RPMI8226 (cell line): ENCODE results near the gene TSHZ1.

Experiments used
- DNase-seq: peaks from one replicate; pipeline ENCODE4 v3.0.0-alpha.2; 2015

Gene TSHZ1

GRCh38 chr18:75223687-75224347 lies 13.2 kb downstream of the TSHZ1 start:
- no peak for DNase-seq

DNA sequence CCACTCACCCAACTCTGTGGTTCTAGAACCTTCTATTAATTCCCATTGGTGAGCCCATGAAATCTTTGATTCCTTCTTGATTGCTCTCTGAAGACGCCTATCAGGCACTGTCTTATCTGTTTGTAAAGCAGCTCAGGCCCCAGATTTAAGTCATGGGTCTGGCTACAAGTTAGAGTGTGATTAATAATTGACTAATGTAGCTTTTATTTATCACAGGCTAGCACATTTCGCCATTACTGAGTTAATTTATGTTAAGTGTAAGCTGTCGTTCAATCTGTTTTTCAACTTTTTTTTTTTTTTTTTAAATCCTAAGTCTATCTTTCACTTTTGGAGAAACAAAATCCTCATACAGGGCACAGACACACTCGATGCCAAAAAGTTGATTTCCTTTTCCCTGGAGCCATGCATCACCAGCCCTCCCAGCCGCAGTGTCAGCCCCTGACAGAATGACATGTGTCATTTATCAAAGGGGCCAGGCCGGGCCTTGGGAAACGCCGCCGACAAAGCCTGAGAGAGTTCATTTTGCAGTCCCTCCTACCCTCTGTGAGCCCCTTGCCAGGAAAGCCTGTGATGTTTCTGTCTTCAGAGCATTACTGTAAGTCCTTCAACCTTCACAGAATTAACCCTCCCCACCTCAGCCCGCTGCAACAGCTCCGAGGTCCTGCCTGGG lies 15.8 kb downstream of the TSHZ1 start:
- DNase-seq: no peak

DNA sequence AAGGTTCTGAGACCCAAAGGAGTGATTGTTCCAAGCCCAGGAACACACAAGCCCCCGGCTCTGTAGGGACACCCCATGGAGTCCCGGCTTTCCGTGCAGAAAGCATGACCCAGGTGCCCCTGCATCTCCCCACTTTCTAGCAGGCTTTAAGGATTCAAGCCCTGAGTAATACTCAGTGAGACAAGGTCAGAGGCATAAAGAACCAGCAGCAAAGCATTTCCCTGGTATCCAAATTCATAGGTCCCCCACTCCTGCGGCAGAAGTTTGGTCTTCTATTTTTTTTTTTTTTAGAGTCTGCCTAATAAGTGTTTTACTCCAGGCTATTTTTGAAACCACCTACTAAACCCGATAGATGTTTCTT lies 16.3 kb downstream of the TSHZ1 start:
- no peak for DNase-seq

GRCh38 chr18:75227535-75228296 lies 17.1 kb downstream of the TSHZ1 start:
- DNase-seq: no peak

GRCh38 chr18:75228967-75229366 lies 18.4 kb downstream of the TSHZ1 start:
- no peak for DNase-seq

GRCh38 chr18:75229437-75229836 lies 18.8 kb downstream of the TSHZ1 start:
- no peak for DNase-seq

- no peak for DNase-seq
Measured at GRCh38 chr18:75230163-75231052, 19.8 kb downstream of the TSHZ1 start.

DNA sequence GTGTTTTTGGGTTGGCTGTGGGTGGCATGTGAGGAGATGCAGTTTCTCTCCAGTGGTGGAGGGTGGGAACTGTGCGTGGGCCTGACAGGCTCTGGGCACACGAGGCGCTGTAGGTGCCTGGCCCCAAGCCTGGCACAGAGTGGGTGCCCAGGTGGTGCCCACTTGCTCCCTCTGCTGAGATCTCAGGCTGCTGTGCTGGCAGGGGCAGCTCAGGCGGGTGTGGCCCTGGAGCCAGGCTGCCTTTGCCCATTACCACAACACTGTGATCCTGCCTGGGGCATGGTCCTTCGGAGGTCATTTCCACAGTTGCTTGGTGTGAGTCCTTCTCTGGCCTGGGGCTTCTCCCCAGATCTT lies 20.4 kb downstream of the TSHZ1 start:
- DNase-seq: peak; percentile 22

GRCh38 chr18:75234901-75235300 lies 24.3 kb downstream of the TSHZ1 start:
- DNase-seq: no peak

DNA sequence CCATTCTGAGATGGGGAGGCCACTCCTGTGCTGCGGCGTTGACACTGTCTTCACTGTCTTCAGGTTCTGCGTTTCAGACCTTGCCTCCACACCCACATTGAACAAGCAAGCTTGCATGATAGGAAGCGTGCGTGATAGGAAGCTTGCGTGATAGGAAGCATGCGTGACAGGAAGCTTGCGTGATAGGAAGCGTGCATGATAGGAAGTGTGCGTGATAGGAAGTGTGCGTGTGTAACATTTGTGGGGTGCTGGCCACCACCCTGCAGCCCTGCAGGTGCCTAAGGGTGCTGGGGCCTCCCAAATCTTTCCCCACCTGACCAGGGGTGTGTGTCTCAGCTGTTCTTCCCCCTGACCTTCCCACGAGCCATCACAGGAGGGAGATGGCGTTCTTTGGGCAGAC lies 25.3 kb downstream of the TSHZ1 start:
- no peak for DNase-seq

GRCh38 chr18:75238100-75238499 lies 27.5 kb downstream of the TSHZ1 start:
- no peak for DNase-seq

GRCh38 chr18:75238786-75239185 lies 28.2 kb downstream of the TSHZ1 start:
- no peak for DNase-seq

DNA sequence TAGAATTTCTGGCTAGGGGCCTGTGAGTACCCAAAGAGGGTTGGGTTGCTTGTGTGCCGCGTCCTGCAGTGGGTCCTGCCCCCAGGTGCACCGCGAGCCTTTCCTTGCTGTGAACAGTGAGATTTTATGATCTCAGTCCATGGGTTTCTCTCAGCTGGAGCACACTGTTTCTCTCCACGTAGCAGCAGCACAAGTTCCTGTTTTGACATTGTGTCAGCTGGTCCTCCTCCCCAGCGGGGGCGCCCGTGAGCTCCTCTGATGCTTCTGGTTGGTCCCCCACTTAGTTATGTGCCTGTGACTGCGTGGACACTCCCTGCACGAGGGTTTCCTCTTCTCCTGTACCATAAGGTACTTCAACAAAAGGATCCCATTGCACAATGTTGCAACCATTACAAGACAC lies 29.8 kb downstream of the TSHZ1 start:
- DNase-seq: no peak

DNA sequence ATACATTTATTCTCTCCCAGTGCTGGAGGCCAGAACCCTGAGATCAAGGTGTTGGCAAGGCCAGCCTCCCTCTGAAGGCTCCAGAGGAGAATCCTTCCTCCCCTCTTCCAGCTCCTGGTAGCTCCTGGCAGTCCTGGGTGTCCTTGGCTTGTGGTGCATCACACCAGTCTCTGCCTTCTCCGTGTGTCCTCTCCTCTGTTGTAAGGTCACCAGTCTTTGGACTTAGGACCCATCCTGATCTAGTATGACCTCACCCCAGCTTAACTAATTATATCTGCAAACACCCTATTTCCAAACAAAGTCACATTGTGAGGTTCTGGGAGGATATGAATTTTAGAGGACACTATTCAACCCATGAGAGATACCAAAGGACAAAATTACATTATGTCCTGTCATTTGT lies 31.1 kb downstream of the TSHZ1 start:
- DNase-seq: no peak

- DNase-seq: no peak
Measured at GRCh38 chr18:75244351-75245313, 34.0 kb downstream of the TSHZ1 start.

DNA sequence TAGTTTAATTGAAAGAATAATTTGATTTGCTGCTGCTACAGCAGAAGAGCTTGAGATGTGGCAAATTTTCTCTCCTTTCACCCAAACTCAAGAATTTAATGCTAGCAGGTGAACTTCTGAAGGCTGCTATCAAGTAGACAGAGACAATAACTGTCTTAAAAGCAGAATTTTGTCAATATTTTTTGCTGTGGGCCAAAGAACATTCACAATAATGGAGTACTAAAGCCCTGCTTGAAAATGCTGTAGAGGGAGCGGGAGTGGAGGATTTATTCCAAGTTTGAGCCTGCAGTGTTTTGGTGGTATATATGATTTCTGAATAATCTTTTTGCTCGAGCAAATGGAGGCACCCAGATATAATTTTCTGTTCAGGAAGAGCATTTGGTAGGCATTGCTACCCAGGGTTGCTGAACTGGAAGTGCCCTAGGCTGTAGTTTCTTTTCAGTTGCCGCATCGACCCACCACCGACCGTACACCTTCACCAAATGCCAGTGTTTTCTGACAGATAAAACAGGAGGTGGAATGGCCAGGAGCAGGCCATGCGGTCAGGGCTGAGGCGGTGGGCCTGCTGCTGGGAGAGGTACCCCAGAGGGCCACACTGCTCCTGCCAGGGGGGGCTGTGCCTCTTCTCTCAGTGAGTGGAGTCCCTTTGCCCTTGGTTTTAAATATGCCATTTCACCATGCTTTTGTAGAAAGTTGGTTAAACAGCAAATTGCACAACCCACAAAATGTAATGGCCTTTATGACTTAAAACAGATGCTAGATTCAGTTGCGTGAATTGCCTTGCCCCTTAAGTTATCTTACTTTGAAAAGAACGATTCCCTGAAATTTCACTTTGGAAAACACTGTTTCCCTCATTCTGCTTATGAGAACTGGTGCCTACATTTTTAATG lies 36.4 kb downstream of the TSHZ1 start:
- no peak for DNase-seq

GRCh38 chr18:75247611-75248421 lies 37.2 kb downstream of the TSHZ1 start:
- DNase-seq: peak; percentile 22

DNA sequence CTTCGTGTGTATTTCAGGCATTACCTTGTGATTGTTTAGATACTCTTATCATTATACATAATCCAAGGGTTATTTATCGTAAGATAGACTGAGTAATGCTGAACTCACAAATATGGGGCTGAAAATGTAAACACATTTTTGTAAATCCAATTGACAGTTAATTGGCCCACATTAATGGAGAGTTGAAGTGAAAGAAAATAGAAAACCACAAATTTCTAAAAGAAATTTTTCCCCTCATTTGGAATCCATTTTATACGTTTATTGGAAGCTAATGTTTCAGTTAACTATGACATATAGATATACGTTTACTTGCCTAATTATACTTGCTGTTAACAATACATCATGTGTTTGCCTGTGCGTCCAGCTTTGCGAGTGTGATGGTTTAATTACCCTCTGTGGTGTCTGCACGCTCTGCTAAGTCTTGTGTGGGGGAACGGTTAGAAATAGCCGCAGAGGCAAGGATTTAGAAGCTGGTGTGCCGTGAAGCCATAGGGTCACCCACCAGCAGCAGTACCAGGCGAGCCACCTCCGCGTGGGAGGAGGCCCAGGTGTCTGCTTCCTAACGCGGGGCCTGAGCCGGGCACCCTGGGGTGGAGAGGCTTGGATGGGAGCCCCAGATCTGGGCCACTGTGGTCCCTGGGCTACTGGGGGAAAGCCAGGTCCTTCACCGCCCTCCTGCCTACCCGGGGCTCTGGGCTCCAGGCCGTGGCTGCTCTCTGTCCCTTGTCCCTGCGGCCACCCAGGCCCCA lies 38.0 kb downstream of the TSHZ1 start:
- DNase-seq: no peak

GRCh38 chr18:75249175-75249518 lies 38.5 kb downstream of the TSHZ1 start:
- no peak for DNase-seq
